GM21717 (cell line): ENCODE measurements around the gene NDUFAF2.
"Not testable (repeated sequence)": the region's sequence is repeated elsewhere in the genome, so short reads cannot be mapped to it uniquely, and the experiment has no call there.

Source experiments
- ATAC-seq: cut with Tn5 transposase; IDR thresholded peaks from one replicate; pipeline ENCODE4 v1.9.1; 2021; ENCODE audit warnings: mild to moderate bottlenecking, moderate library complexity; ENCODE audit not compliant: unreplicated experiment

The NDUFAF2 gene

GRCh38 chr5:61171479-61171878, 226.5 kb downstream of the NDUFAF2 start:
- no peak for ATAC-seq

- no peak for ATAC-seq
These were observed 231.6 kb downstream of the NDUFAF2 start for GRCh38 chr5:61176631-61177030.

GRCh38 chr5:61177070-61177469, 232.1 kb downstream of the NDUFAF2 start:
- ATAC-seq = no peak

GRCh38 chr5:61177716-61178115, 232.7 kb downstream of the NDUFAF2 start:
- peak; percentile 93 for ATAC-seq

GRCh38 chr5:61178702-61179101, 233.7 kb downstream of the NDUFAF2 start:
- ATAC-seq = no peak

- no peak for ATAC-seq
These were observed 235.9 kb downstream of the NDUFAF2 start for GRCh38 chr5:61180886-61181285.

GRCh38 chr5:61182449-61182848, 237.4 kb downstream of the NDUFAF2 start:
- no peak for ATAC-seq

GRCh38 chr5:61183538-61183937, 238.5 kb downstream of the NDUFAF2 start:
- no peak for ATAC-seq

GRCh38 chr5:61184708-61185107, 239.7 kb downstream of the NDUFAF2 start:
- ATAC-seq = no peak

GRCh38 chr5:61186634-61187033, 241.6 kb downstream of the NDUFAF2 start:
- ATAC-seq = no peak

GRCh38 chr5:61187352-61187751, 242.3 kb downstream of the NDUFAF2 start:
- not testable (repeated sequence) for ATAC-seq

- ATAC-seq = not testable (repeated sequence)
These were observed 242.8 kb downstream of the NDUFAF2 start for GRCh38 chr5:61187826-61188225.

- no peak for ATAC-seq
These were observed 253.6 kb downstream of the NDUFAF2 start for GRCh38 chr5:61198606-61199005.

GRCh38 chr5:61200582-61201155, 255.7 kb downstream of the NDUFAF2 start:
- no peak for ATAC-seq

GRCh38 chr5:61202213-61202612, 257.2 kb downstream of the NDUFAF2 start:
- no peak for ATAC-seq
